Skeletal muscle tissue (tissue), 4 donors: ENCODE data around the gene RBMXL3. TPM values are rescaled to one million over a fixed set of nuclear protein-coding genes. Genes with fewer than 3 reads are reported as not detected.
"Not testable (repeated sequence)": the region's sequence is repeated elsewhere in the genome, so short reads cannot be mapped to it uniquely, and the experiment has no call there.

Experiments
- H3K27ac ChIP-seq: one replicate; pipeline ENCODE4 v1.7.0; 2013; ENCODE audit warnings: mild to moderate bottlenecking, low read depth, low read length, inconsistent platforms
- H3K27me3 ChIP-seq, 3 donors: one replicate each; pipeline ENCODE4 v1.7.0; 2013; ENCODE audit warnings: low read length in 3 of 3; ENCODE audit not compliant: control insufficient read depth in 3 of 3, insufficient read depth in 3 of 3
- H3K36me3 ChIP-seq, 3 donors: one replicate each; pipeline ENCODE4 v1.7.0; 2013; ENCODE audit warnings: low read length in 3 of 3; ENCODE audit not compliant: control insufficient read depth in 3 of 3, insufficient read depth in 3 of 3
- H3K4me1 ChIP-seq, 3 donors: one replicate each; pipeline ENCODE4 v1.7.0; 2013; ENCODE audit warnings: low read length in 3 of 3, mild to moderate bottlenecking in 3 of 3; ENCODE audit not compliant: control insufficient read depth in 3 of 3, insufficient read depth in 3 of 3
- H3K4me3 ChIP-seq, 3 donors: one replicate each; pipeline ENCODE4 v1.7.0; 2013; ENCODE audit warnings: low read length in 3 of 3
- H3K9ac ChIP-seq, 3 donors: one replicate each; pipeline ENCODE4 v1.7.0; 2013; ENCODE audit warnings: low read length in 3 of 3, mild to moderate bottlenecking in 3 of 3, moderate library complexity in 2 of 3, low read depth in 1 of 3
- H3K9me3 ChIP-seq, 3 donors: one replicate each; pipeline ENCODE4 v1.7.0; 2013; ENCODE audit warnings: low read length in 3 of 3; ENCODE audit not compliant: control insufficient read depth in 3 of 3
- total RNA-seq: library from RNA; depleted of rRNA; stranded (reverse); fragments of >200 nt; gene quantifications from one replicate; pipeline ENCODE4 v1.2.3, GENCODE V29; 2014
- donor health status: Osteomylitis.

The RBMXL3 gene
- total RNA-seq, 1 donor from 2014 or later: not detected

DNA sequence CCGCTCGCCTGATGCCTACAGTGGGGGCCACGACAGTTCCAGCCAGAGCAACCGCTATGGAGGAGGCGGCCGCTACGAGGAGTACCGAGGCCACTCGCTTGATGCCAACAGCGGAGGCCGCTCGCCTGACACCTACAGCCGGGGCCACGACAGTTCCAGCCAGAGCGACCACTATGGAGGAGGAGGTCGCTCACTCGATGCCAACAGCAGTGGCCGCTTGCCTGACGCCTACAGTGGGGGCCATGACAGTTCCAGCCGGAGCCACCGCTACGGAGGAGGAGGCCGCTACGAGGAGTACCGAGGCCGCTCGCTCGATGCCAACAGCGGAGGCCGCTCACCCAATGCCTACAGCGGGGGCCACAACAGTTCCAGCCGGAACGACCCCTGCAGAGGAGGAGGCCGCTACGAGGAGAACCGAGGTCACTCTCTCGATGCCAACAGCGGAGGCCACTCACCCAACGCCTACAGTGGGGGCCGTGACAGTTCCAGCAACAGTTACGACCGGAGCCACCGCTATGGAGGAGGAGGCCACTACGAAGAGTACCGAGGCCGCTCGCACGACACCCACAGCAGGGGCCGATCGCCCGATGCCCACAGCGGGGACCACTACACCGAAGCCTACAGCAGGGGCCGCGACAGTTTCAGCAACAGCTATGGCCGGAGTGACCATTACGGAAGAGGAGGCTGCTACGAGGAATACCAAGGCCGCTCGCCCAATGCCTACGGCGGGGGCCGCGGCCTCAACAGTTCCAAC lies 2.5 kb downstream of the RBMXL3 start:
- no peak overlapping the region for H3K4me3 ChIP-seq
- no peak overlapping the region for H3K27ac ChIP-seq
- no peaks in the 10 kb centered on the region for H3K4me1 ChIP-seq
- no peaks in the 10 kb centered on the region for H3K9me3 ChIP-seq
- no peak overlapping the region for H3K9ac ChIP-seq
- H3K27me3 ChIP-seq: peaks cover 0 to 13% (median 0%) of the 10 kb centered on the region in 3 donors
- no peaks in the 10 kb centered on the region for H3K36me3 ChIP-seq

- Histone ChIP-seq H3K27me3 (peaks cover 0 to 15% (median 0%) of the 10 kb centered on the region in 3 donors), H3K4me3 (no peak overlapping the region), H3K9ac (no peak overlapping the region), H3K27ac (no peak overlapping the region), H3K36me3 (no peaks in the 10 kb centered on the region), H3K4me1 (no peaks in the 10 kb centered on the region), H3K9me3 (no peaks in the 10 kb centered on the region)
These were observed 3.1 kb downstream of the RBMXL3 start for GRCh38 chrX:115192244-115192700.

DNA sequence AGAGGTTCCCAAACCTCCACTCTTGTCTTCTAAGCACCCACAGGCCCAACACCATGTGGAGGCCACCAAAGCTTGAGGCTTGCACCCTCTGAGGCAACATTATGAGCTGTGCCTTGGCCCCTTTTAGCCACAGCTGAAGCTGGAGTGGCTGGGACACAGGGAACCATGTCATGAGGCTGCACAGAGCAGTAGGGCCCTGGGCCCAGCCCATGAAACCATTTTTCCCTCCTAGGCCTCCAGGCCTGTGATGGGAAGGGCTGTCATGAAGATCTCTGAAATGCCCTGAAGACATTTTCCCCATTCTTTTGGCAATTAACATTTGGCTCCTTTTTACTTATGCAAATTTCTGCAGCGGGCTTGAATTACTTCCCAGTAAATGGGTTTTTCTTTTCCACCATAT lies 14.8 kb downstream of the RBMXL3 start:
- H3K9me3 ChIP-seq: peaks cover 0 to 4% (median 0%) of the 10 kb centered on the region in 3 donors
- no peaks in the 10 kb centered on the region for H3K27me3 ChIP-seq
- no peaks in the 10 kb centered on the region for H3K4me1 ChIP-seq
- no peak overlapping the region for H3K4me3 ChIP-seq
- H3K27ac ChIP-seq: no peak overlapping the region
- no peaks in the 10 kb centered on the region for H3K36me3 ChIP-seq
- H3K9ac ChIP-seq: no peak overlapping the region

- H3K27ac ChIP-seq, H3K4me1 ChIP-seq, H3K9me3 ChIP-seq, H3K36me3 ChIP-seq, H3K4me3 ChIP-seq, H3K27me3 ChIP-seq, H3K9ac ChIP-seq: not testable (repeated sequence)
These were observed 20.3 kb downstream of the RBMXL3 start for GRCh38 chrX:115209547-115209946.

DNA sequence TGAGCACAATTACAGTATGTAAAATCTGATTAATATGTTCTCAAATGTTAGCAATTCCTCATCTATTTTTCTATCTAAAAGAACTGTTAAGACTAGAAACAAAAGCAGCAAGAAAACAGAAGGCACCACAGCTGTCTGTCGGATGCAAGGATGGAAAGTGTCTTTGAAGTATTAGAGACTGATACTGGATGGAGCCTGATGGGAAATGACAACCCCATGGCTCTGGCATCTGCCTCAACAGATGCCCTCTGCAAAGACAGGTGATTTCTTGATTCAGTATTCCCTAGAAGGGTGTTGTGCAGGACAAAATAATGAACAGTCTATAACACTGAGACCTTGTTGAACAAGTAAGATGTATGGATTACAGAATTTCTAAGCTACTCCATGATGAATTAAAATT lies 24.9 kb downstream of the RBMXL3 start:
- Histone ChIP-seq H3K27ac (no peak overlapping the region), H3K9me3 (no peaks in the 10 kb centered on the region), H3K36me3 (no peaks in the 10 kb centered on the region), H3K27me3 (no peaks in the 10 kb centered on the region), H3K4me1 (no peaks in the 10 kb centered on the region), H3K9ac (no peak overlapping the region), H3K4me3 (no peak overlapping the region)

- Histone ChIP-seq H3K9me3 (no peaks in the 10 kb centered on the region), H3K9ac (no peak overlapping the region), H3K4me1 (no peaks in the 10 kb centered on the region), H3K4me3 (no peak overlapping the region), H3K27me3 (no peaks in the 10 kb centered on the region), H3K27ac (no peak overlapping the region), H3K36me3 (no peaks in the 10 kb centered on the region)
These were observed 25.4 kb downstream of the RBMXL3 start for GRCh38 chrX:115214605-115215004.

- not testable (repeated sequence) for H3K4me1 ChIP-seq, H3K4me3 ChIP-seq, H3K9me3 ChIP-seq, H3K9ac ChIP-seq, H3K27me3 ChIP-seq, H3K27ac ChIP-seq, H3K36me3 ChIP-seq
These were observed 28.1 kb downstream of the RBMXL3 start for GRCh38 chrX:115217346-115217745.

- Histone ChIP-seq H3K9ac (no peak overlapping the region), H3K9me3 (no peaks in the 10 kb centered on the region), H3K36me3 (no peaks in the 10 kb centered on the region), H3K4me3 (no peak overlapping the region), H3K27ac (no peak overlapping the region), H3K27me3 (no peaks in the 10 kb centered on the region), H3K4me1 (no peaks in the 10 kb centered on the region)
These were observed 37.7 kb downstream of the RBMXL3 start for GRCh38 chrX:115226929-115227328.

DNA sequence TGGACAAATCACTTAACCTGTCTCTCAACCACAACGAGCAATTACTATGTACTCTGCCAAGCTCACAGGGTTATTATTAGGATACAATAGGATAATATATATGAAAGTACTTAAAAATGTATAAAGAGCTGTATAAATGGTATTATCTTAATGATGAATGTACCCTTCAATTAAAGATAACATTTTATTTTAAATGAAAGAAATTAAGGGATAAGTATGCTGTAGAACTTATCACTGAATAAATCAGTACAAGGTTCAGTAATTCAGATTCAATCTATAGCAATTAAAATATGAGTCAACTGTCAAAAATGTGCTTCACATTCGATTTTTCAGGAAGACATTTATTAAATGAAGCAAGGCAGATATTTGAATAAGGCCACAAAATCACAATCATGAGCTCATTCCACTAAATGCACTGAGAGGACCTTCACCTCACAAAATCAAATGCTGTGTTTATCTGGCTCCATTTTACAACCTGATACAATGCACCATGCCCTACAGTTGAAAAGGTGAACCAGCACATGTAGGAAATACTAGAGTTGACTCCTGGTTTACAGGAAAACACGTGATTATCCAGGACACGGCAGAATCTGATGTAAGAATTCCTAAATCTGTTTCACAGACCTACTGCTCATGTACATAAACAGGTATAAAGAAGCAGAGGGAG lies 40.3 kb downstream of the RBMXL3 start:
- Histone ChIP-seq H3K27me3 (peaks cover 0 to 11% (median 0%) of the 10 kb centered on the region in 3 donors), H3K9me3 (no peaks in the 10 kb centered on the region), H3K4me3 (no peak overlapping the region), H3K27ac (no peak overlapping the region), H3K36me3 (no peaks in the 10 kb centered on the region), H3K9ac (no peak overlapping the region), H3K4me1 (no peaks in the 10 kb centered on the region)

GRCh38 chrX:115232933-115233496 lies 43.8 kb downstream of the RBMXL3 start:
- no peaks in the 10 kb centered on the region for H3K36me3 ChIP-seq
- peak overlapping the region in 1 of 3 donors; percentile 3 for H3K9ac ChIP-seq
- H3K27me3 ChIP-seq: peaks cover 0 to 11% (median 0%) of the 10 kb centered on the region in 3 donors
- no peak overlapping the region for H3K27ac ChIP-seq
- H3K4me3 ChIP-seq: peak overlapping the region; percentile 37 to 67 (median 55)
- no peaks in the 10 kb centered on the region for H3K9me3 ChIP-seq
- no peaks in the 10 kb centered on the region for H3K4me1 ChIP-seq
